HG03521 (cell line): ENCODE results near the gene ZNF516.

Experiments used
- ATAC-seq: cut with Tn5 transposase; IDR thresholded peaks from one replicate; pipeline ENCODE4 v1.9.1; 2021; ENCODE audit warnings: mild to moderate bottlenecking, moderate library complexity; ENCODE audit not compliant: unreplicated experiment

Gene ZNF516

DNA sequence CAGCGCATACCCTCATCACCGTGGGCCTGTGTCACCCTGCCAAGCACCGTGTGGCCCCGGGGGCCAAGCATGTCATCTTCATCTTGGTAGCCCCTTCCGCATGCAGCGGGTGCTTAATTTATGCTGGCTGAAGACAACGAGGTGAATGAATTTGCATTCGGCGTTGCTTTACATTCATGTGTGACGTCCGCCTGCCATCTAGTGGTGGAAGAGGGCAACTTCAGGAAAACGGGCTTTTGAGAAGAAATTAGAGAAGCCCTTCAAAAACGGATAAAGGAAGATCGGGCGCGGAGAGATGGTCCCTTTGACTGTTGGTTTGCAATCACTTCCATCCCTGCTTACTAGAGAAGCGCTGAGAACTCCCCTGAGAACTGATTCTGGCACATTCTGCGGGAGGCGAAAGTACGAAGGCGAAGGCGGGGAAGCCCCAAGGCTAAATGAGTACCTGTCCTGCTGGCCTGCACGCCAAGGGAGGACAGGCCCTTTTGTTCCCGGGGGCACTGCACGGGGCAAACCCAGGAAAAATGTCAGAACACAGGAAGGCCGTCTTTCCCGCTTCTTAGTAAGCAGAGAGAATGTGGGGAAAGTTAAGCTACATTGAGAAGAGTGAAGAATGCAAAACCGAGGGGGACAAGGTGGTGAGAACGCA is 145.9 kb downstream of the ZNF516 start:
- no peak for ATAC-seq

GRCh38 chr18:76348267-76349066 is 146.6 kb downstream of the ZNF516 start:
- ATAC-seq = no peak

DNA sequence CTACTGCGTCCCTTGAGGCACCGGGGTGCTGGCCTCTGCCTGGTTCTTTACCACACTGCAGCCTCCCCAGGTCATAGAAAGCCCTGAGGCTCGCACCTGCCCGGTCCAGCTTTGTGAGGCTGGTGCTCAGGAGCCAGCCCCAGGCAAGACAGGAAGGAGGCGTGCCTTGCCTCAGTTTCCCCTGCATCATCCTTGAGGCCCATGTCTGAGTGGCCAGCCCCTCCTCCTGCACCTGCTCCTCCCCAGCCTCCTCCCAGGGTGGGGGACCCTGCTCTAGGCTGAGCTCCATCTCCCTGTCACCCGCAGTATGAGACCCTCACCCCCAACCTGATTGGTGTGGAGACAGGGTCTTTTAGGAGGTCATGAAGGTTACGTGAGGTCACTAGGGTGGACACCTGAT is 147.7 kb downstream of the ZNF516 start:
- ATAC-seq = no peak

- no peak for ATAC-seq
Measured at GRCh38 chr18:76346490-76347130, 148.4 kb downstream of the ZNF516 start.

GRCh38 chr18:76345901-76346300 is 149.1 kb downstream of the ZNF516 start:
- ATAC-seq = no peak

GRCh38 chr18:76343938-76344569 is 151.0 kb downstream of the ZNF516 start:
- no peak for ATAC-seq

DNA sequence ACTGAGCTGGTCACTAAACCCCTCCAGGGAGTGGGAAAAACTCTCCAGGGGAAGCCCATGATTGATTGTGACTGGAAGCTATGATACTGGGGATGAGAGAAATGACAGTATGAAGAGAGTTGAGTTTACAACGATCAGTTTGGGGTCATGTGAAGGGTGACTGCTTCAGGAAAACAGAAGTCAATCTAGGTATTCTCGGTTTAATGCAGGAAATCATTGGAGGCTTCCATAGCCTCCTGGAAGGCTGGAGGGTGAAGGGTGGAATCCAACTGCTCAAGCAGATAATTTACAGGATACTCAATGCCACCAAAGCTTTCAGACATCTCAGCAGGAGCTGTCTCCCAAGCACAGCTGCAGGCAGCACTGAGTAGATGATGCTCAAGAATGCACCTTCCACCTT is 154.6 kb downstream of the ZNF516 start:
- no peak for ATAC-seq

GRCh38 chr18:76339246-76339620 is 155.8 kb downstream of the ZNF516 start:
- no peak for ATAC-seq

DNA sequence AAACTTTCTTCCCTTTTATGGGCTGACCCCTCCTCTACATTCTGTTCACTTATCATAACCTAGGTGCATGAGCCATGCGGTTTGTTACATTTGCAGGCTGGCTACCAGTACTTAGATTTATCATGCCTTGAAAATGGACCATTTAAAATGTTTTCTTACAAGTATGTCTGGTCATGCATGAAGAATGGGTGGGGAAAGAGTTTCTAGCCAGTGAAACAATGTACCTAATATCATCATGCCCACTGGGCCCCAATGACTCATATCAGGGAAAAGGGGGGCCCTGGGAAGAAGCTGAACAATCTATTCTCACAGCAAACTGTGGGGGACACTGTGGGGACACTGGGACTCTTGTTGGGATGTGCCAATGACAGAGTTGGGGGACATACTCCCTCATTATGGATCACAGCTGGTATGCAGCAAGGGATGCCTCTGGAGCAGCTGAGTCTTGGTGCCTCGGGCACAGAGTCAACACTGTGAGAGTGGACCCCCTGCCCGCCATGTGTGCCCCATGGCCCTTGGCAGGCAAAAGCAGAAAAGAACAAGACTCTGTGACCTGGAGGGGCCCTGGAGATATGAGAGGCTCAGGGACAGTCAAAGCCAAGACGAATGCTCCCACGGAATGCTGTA is 156.3 kb downstream of the ZNF516 start:
- ATAC-seq = no peak

DNA sequence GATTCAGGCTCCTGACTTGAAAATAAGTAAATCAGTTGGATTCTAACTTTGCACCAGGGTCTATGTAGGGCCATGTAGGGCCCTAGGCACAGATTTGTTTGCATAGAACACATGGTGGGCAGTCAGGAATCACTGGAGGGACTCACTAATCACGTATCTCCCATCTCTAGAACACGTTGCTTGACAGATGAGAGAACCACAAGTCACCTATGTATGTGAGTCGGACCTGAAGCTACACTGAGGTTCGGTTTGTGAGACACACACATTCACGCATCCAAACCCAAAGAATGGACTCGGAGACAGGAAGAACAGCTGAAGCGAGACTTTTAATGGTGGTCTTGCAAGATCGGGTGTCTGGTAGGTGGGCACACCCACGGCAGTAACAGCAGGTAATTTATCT is 157.0 kb downstream of the ZNF516 start:
- no peak for ATAC-seq

- ATAC-seq = no peak
Measured at GRCh38 chr18:76335859-76336640, 159.0 kb downstream of the ZNF516 start.

DNA sequence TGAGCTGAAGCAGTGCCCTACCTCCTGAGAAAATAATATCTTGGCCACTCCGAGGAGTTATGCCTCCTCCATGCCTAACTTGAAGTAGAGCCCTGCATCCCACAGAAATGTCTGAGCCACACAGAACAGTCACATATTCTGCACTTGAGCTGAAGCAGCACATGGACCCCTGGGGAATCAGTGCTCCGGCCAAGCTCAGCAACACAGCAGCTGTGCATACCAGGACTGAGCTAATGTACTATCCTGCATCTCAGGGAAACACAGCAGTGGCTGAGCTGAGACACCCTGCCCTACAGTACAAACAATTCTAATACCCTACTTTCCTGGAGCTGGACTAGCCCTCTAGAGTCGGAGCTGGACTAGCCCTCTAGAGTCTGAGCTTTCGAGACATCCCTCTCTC is 166.9 kb downstream of the ZNF516 start:
- ATAC-seq = no peak

- ATAC-seq = no peak
Measured at GRCh38 chr18:76323891-76324290, 171.2 kb downstream of the ZNF516 start.

DNA sequence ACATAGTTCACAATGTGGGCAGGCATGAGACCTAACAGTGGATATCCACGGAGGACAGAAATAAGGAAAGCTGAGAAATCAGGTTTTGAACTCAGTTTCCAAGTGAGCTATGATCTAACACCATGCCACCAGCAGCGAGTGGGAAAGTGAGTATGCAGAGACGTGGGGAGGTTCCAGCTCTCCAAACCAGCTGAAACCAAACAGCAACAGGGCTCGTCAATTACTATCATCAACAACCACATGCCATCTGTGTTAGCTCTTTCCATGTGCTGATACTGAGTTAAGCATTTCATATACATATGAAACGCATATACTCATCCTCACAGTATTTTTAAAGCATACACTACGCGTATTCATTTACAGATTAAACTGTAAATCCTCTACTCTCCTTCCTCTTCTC is 172.4 kb downstream of the ZNF516 start:
- ATAC-seq = no peak

DNA sequence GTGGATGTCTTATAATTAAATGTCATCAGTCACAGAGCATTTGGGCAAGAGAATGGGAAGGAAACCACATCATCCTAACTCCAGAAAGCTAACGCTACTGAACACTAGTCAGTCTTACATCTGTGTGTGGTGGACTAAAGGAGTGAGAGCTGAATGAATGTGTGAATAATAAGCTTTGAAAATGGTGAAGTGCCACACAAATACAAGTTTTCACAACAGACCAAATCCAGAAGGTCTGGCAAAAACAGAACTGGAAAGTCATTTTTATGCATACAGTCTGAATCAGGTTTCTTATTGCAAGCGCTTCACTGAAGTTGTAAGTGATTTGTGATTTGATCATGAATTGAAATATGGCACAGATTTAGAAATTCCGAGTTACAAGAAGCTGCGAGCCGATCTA is 175.7 kb downstream of the ZNF516 start:
- no peak for ATAC-seq

- ATAC-seq = no peak
Measured at GRCh38 chr18:76318607-76319006, 176.4 kb downstream of the ZNF516 start.

DNA sequence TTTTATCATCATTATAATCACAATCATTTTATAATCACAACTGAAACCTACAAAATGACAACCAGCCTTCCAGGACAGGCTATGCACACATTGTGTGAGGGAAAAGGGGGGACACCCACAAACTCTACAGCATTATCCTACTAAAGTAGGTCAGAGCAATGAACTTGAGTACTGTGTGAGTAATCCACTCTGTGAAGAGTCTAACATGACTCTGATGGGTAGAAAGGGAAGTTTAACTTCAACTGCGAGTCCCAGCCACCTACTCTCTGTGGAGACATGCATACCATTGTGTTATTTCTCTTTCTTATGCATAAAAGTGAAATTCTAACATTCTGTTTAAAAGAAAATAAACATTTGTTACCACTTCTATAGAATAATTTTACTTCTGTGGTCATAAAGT is 177.9 kb downstream of the ZNF516 start:
- ATAC-seq = no peak

DNA sequence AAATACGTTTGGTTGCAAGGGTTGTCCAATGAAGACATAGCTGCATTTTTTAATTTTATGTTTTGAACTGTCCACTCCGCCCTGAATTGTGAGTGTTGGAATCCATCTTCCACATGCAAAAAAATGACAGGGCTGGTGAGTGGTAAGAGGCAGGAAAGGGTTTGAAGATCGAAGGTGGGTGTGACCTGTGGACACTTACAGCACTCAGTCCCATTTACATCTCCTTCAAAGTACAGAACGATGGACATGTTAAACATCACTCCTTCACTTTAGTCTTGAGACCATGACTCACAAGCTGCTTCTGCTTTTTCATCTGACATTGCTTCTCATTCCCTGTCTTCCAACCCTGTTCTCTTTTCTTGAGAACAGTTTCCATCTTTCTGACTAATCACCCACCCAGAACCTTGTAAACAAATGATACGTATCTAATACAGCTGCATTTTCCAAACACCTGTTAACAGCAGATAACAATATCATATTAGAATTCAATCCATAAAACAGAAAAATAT is 179.3 kb downstream of the ZNF516 start:
- no peak for ATAC-seq

GRCh38 chr18:76314496-76314895 is 180.5 kb downstream of the ZNF516 start:
- no peak for ATAC-seq

- no peak for ATAC-seq
Measured at GRCh38 chr18:76314015-76314414, 181.0 kb downstream of the ZNF516 start.
